ENCODE measurements around the gene PDE4B.
"Not testable (repeated sequence)": the region's sequence is repeated elsewhere in the genome, so short reads cannot be mapped to it uniquely, and the experiment has no call there.

PDE4B gene

DNA sequence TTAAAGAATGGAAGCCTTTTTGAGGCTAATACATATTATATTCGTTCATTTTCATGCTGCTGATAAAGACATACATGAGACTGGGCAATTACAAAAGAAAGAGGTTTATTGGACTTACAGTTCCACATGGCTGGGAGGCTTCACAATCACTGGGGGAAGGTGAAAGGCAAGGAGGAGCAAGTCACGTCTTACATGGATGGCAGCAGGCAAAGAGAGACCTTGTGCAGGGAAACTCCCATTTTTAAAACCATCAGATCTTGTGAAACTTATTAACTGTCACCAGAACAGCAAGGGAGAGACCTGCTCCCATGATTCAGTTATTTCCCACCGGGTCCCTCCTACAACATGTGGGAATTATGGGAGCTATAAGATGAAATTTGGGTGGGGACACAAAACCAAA, 264.8 kb downstream of the PDE4B start:
- DNase-seq (ENCODE audit: low spot score), result not testable (repeated sequence)

DNA sequence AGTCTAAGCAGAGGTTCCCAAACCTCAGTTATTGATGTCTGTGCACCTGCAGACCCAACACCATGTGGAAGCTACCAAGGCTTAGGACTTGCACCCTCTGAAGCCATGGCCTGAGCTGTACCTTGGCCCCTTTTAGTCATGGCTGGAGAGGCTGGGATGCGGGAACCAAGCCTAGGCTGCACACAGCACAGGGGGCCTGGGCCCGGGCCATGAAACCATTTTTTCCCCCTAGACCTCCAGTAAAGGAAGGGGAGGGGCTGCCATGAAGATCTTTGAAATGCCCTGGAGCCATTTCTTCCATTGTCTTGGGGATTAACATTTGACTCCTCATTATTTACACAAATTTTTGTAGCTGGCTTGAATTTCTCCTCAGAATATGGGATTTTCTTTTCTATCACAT, 265.9 kb downstream of the PDE4B start:
- DNase-seq (ENCODE audit: low spot score), result no peak

DNA sequence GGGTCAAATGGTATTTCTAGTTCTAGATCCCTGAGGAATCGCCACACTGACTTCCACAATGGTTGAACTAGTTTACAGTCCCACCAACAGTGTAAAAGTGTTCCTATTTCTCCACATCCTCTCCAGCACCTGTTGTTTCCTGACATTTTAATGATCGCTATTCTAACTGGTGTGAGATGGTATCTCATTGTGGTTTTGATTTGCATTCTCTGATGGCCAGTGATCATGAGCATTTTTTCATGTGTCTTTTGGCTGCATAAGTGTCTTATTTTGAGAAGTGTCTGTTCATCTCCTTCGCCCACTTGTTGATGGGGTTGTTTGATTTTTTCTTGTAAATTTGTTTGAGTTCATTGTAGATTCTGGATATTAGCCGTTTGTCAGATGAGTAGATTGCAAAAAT, 274.5 kb downstream of the PDE4B start:
- not testable (repeated sequence) for DNase-seq (ENCODE audit: low spot score)

DNA sequence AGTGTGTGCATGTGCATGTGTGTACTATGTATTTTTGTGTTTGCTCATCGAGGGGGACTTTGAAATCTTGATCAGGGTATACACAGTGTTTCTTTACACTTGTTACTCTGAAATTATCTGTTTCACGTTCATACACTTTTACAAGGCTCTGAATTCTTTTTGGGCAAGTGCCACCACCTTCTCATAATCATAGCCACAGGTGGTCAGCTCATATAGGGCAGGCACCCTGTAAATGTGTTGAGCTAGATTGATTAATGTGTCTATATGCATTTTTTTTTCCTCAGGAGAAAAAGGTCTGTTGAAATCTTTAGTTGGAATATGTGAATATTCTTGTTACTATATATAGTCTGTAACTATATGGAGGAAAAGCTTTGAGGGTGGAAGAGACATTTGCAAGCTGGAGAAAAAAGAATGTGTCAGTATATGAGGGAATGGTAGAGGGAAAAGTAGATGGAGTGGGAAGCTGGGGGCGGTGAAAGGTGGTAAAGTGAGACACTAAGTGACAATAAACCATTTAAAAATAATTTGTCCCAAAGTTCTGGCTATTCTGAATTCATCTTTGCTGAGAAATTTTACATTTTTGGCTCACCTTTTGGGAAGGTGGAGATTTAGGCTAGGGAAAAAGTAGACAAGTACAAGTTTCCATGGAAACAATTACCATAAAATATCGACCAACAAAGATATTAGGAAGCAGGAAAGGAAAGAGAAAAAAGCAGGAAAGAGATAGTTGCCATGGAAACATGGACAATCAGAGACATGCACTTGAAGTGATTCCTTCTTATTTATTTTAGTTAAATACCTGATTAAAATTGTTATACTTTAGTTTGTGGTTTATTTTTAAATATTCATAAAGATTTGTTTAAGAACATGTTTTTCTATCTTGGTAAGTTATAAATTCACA, 277.5 kb downstream of the PDE4B start:
- DNase-seq (ENCODE audit: low spot score), result no peak

DNA sequence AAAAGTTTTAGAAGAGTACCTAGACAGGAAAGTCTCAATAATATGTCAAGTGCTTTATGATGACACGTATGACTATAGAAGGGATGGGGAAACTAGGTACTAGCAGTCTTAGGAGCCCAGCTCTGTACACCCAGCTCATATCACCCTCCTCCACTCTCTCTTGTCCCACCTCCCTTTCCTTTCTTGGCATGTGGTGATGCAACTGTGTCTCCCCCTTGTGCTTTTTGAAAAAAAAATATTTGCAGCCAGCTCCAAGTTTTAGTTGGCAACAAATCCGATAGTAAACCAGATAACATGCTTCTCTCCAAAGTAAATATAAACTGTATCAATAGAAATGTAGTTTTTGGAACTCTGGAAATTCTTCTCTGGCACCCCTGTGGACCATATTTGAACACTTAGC, 280.7 kb downstream of the PDE4B start:
- DNase-seq (ENCODE audit: low spot score), result no peak

DNA sequence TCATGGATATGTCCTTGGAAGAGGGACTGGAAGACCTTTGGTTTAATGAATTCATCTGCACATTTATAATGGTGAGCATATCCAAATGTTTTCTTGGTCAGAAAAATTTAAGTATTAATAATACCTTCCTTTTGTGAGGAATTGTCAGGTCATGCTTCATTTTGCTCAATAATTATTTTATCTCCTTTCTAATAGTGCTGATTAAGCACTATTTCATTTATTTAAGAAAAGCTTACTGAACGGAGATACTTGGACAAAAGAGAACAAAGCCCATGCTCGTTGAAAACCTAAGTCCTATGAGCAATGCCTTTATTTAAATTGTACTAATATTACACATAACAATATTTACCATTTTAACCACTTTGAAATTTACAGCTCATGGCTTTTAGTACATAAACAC, 281.5 kb downstream of the PDE4B start:
- DNase-seq (ENCODE audit: low spot score), result no peak

DNA sequence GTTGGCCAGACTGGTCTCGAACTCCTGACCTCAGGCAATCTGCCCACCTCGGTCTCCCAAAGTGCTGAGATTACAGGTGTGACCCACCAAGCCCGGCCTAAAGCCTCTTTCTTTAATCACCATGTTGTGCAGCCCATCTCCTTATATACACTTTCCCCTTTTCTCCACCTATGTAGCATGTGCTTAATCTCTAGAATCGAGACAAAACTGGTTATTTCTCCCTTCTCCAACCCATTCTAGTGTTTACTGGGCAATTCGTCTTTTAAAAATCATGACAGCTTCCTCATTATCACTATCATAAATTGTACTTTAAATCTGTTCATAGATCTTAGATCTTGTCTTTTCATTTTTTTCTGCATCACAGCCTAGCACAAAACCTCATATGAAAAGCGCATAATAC, 285.7 kb downstream of the PDE4B start:
- DNase-seq (ENCODE audit: low spot score), result no peak

DNA sequence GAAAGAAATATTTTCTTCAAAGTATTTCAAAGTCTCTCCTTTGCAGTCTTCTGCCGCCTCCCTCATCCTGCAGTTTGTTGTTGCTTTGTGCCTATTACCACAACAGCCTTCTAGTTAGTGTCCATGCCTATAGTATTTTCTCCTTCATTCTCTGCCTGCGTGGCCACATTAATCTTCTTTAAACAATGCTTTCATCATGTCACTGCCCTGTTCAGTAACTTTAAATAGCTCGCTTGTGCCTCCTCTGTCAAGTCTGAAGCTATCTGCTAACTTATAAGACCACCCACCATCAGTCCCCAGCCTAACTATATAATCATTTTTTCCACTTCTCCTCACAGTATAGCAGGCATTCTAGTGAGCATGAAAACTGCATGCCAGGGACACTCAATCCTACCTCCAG, 290.3 kb downstream of the PDE4B start:
- DNase-seq (ENCODE audit: low spot score), result no peak

DNA sequence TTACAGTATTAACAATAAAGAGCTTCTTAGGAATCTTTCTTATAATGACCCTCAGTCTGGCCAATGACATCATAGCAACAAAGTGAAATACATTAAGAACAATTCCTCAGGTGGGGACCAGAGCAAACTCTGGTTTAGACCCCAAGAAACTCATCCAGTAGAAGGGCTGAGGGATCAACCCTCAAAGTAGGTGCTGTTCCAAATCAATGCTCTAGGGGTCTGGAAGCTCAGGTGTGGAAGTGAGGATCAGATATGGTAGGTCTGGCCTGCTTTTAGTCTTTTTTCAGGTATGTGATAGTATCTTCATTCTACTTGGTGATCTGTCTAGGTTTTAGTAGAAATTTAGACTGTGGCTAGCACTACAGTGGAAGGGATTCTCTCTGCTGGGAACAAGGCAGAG, 291.7 kb downstream of the PDE4B start:
- DNase-seq (ENCODE audit: low spot score), result no peak

DNA sequence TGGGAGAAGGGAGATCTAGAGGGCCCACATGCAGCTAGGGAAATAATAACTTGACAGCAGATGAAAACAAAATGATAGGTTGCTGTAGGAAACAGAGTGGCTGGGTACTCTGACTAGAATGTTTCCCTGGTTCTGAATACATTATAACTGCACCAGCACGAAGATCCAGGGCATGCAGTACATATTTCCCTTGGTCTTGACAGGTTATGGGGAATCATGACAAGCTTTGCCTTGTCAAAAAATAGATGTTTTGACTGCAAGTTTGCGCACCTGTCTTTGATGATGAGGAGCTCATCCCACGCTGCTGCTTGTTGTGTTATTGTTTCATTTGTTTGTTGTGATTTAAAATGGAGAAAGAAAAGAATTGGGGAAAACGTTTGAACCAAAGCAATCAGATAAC, 292.9 kb downstream of the PDE4B start:
- no peak for DNase-seq (ENCODE audit: low spot score)

DNA sequence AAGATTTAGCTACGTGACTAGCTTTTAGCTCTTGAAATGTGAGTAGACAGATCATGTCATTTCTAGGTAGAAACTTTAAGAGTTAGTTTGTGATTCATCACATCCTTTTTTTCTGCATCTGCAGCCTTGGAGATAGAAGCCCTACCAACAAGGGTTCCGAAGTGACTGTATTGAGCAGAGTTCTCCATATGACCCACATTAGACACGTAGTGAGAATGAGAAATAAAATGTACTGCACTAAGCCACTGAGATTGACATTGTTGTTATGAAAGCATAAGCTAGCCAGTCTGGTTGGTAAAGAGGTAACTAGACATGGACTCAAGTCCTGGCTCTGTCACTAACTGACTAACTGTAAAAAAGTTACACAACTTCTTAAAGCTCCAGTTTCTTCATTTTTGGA, 296.1 kb downstream of the PDE4B start:
- DNase-seq (ENCODE audit: low spot score), result no peak

DNA sequence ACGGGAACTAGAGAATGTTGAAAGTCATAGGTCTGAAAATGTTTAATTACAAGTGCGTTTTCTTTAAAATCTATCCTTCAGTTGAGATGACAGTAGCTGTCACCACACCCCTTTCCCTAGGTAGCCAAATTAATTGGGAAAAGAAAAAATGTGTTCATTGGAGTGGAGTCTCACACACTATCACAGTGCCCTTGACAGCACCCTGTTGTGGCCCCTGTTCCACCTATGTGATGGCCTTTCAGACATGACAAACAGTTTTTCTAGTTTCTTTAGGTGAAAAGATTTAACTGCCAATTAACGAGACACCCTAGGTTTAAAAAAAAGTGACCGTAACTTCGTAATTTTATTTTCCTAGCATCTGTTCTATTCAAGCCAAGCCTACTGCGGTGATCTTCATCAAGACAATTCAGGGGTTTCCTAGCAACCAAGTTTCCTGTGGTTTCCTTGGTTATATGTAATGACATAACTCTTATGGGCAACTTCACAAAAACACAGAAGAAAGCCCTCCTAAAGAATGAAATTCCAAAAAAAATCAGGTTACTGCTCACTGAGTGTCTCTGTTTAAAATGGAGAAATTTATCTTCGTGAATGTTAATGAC, 298.3 kb downstream of the PDE4B start:
- DNase-seq (ENCODE audit: low spot score), result no peak

DNA sequence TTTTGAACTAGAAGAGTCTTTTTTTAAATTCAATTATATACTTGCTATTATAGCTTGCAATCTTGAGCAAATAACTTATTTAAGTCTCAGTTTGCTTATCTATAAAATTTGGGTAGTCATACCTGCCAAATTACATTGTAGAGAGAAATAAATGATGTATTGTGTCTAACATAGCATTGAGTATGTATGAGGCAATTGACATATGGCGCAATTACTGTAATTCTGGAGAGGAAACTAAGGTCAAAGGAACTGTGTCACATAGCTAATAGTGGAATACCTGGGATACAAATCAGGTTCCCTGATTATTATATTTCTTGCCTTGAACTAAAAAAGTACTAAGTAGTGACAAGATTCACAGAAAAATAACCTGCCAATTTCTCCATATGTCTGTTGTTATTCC, 302.5 kb downstream of the PDE4B start:
- DNase-seq (ENCODE audit: low spot score), result no peak

DNA sequence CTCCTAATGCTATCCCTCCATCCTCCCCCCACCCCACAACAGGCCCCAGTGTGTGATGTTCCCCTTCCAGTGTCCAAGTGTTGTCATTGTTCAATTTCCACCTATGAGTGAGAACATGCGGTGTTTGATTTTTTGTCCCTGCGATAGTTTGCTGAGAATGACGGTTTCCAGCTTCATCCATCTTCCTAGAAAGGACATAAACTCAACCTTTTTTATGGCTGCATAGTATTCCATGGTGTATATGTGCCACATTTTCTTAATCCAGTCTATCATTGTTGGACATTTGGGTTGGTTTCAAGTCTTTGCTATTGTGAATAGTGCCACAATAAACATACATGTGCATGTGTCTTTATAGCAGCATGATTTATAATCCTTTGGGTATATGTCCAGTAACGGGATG, 308.3 kb downstream of the PDE4B start:
- DNase-seq (ENCODE audit: low spot score), result not testable (repeated sequence)

DNA sequence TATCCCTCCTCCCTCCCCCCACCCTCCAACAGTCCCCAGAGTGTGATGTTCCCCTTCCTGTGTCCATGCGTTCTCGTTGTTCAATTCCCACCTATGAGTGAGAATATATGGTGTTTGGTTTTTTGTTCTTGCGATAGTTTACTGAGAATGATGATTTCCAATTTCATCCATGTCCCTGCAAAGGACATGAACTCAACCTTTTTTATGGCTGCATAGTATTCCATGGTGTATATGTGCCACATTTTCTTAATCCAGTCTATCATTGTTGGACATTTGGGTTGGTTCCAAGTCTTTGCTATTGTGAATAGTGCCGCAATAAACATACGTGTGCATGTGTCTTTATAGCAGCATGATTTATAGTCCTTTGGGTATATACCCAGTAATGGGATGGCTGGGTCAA, 311.4 kb downstream of the PDE4B start:
- not testable (repeated sequence) for DNase-seq (ENCODE audit: low spot score)

DNA sequence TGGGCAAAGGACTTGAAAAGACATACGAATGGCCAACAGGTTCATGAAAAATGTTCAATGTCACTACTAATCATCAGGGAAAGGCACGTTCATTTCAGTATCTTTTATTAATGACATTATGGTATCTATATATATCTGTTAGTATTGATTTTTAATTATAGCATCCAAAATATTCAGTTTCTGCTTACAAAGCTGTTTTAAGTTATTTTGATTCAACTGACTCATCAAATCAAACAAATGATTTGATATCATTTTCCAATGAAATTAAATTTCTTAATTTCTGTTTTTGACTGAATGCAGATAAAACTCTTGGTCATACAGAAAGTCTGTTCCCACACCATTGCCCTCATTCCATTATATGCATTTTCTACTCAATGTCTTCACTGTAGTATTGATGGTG, 315.9 kb downstream of the PDE4B start:
- no peak for DNase-seq (ENCODE audit: low spot score)

DNA sequence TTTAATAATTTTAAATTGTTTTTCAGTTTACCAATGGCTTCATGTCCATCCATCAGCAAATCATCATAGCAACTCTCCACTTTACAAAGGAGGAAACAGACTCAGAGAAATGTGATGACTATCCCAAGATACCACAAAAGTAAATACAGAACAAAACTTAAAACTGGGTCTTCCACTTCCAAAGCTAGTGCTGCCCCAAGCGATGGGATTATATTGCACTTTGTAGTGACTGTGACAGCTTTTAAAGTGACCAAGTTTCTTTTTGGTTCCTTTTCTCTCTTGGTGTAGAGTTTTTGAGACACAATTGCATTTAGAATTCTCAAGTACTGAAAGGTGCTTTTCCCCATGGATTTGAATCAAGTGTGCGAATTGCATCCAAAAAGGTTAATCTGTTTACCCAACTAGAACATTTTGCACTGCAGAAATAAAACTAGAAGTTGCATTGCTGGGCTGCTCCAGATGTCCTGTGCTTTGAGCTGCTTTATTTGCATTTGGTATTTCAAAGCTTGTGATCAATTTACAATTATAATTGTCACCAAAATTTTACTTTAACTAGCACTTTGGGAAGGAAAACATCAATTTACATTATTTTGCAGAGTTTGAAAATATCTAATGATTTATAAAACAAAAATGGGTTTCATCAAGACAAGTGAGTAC, 320.2 kb downstream of the PDE4B start:
- DNase-seq (ENCODE audit: low spot score), result no peak

DNA sequence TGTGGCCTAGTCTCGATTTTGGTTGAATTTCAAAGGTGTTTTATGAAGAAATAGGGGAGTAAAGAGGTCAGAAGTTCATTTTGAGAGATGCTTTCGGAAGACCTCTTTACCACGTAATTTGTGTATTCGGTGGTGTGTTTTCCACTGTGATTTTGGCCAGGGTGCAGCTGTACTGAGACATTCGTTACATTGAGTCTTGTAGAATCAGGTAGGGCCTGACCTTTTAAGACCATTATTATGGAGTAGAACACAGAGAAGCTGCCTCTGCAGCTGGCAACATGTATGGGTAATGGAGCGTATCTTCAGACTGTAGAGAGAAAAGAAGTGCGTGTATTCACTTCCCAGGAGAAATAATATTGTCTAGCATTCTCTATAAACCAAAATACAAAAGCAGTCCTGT, 326.5 kb downstream of the PDE4B start:
- no peak for DNase-seq (ENCODE audit: low spot score)

DNA sequence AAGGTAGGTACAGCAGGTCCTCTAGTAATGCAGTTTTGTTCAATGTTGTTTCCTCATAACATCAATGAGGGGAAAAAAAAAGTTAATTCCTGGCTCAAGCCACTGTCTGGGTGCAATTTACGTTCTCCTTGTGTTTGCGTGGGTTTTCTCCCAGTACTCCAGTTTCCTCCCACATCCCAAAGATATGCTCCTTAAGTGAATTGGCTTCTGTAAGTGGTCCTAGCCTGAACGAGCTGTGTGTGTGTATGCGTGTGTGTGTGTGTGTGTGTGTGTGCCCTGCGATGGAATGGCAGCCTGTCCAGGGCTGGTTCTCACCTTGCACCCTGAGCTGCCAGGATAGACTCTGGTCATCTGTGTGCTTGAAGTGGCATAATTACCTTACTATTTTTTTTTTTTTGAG, 332.0 kb downstream of the PDE4B start:
- no peak for DNase-seq (ENCODE audit: low spot score)

DNA sequence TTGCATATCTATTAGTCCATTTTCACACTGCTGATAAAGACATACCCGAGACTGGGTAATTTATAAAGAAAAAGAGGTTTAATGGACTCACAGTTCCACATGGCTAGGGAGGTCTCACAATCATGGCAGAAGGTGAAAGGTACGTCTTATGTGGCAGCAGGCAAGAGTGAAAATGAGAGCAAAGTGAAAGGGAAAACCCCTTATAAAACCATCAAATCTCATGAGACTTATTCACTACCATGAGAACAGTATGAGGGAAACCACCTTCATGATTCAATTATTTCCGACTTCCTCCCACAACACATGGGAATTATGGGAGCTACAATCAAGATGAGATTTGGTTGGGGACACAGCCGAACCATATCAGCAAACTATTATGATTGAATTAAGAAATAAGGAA, 335.9 kb downstream of the PDE4B start:
- not testable (repeated sequence) for DNase-seq (ENCODE audit: low spot score)

DNA sequence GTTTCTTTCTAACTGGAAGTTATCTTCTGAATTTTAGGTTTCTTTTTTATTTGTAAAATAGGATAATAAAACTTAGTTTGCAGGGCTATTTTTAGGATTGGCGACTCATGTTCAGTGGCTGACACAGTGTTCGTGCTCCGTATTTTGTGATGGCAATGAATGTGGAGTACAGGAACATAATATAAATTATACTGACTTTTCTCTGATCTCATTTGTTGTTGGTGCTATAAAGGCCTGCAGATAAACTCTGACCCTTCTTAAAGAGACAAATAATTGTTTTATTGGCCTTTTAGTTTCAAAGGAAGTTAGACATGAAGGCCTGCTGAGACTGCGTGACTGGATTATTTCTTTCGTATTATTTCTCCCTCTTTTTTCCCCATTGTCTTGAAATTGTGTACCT, 339.6 kb downstream of the PDE4B start:
- no peak for DNase-seq (ENCODE audit: low spot score)

DNA sequence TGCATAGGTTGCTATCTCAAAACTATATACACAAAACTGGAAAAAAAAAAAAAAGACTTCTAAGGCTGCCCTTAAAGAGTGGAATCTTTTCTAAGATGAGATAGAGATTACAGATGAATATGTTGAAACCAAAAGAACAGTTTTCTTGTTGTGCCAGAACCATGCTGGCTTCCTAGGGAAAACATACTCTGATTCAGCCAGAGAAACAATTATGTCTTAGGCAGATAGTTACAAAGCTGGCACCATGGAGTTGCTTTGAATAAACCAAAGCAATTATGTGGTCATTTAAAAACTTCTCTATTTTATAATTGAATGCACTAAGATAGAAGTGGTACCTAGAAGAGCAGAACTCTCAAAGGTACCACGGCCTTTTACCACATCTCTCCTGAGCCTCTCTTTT, 341.3 kb downstream of the PDE4B start:
- no peak for DNase-seq (ENCODE audit: low spot score)

DNA sequence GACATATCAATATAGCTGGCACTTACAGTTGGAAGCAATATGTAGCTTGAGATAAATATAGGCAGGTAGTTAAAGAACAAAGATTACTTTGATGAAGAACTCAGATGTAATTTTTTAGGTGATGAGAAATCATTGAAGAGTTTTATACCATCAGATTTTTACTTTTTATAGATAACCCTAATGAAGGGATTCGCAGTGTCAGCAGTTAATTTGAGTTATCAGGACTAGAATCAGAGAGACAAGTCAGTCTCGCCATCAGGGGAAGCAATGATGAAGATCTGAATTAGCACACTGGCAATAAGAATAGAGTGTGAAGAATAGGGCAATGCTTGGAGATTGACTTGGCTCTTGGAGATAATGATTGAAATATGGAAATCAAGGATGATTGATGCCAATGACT, 342.5 kb downstream of the PDE4B start:
- DNase-seq (ENCODE audit: low spot score), result no peak
